HG02798 (cell line): ENCODE results near the gene CHST8.
"Not testable (repeated sequence)": the region's sequence is repeated elsewhere in the genome, so short reads cannot be mapped to it uniquely, and the experiment has no call there.

Experiments
- ATAC-seq: cut with Tn5 transposase; IDR thresholded peaks from one replicate; pipeline ENCODE4 v1.9.1; 2021; ENCODE audit warnings: mild to moderate bottlenecking; ENCODE audit not compliant: unreplicated experiment, poor library complexity

The CHST8 gene

GRCh38 chr19:33802801-33803200 lies 181.0 kb downstream of the CHST8 start:
- no peak for ATAC-seq

GRCh38 chr19:33803383-33803782 lies 181.6 kb downstream of the CHST8 start:
- no peak for ATAC-seq

- ATAC-seq, result no peak
Measured at GRCh38 chr19:33804021-33804799, 182.5 kb downstream of the CHST8 start.

- no peak for ATAC-seq
Measured at GRCh38 chr19:33805313-33805712, 183.6 kb downstream of the CHST8 start.

GRCh38 chr19:33805840-33806433 lies 184.2 kb downstream of the CHST8 start:
- ATAC-seq, result no peak

GRCh38 chr19:33806434-33806881 lies 184.7 kb downstream of the CHST8 start:
- ATAC-seq, result no peak

GRCh38 chr19:33808399-33808798 lies 186.6 kb downstream of the CHST8 start:
- ATAC-seq, result no peak

GRCh38 chr19:33809960-33810359 lies 188.2 kb downstream of the CHST8 start:
- ATAC-seq, result no peak

- no peak for ATAC-seq
Measured at GRCh38 chr19:33810821-33811220, 189.1 kb downstream of the CHST8 start.

GRCh38 chr19:33811246-33811645 lies 189.5 kb downstream of the CHST8 start:
- ATAC-seq, result no peak

- ATAC-seq, result no peak
Measured at GRCh38 chr19:33811736-33812387, 190.1 kb downstream of the CHST8 start.

GRCh38 chr19:33812388-33813330 lies 190.9 kb downstream of the CHST8 start:
- no peak for ATAC-seq

GRCh38 chr19:33813391-33814101 lies 191.8 kb downstream of the CHST8 start:
- ATAC-seq, result no peak

- no peak for ATAC-seq
Measured at GRCh38 chr19:33814181-33815165, 192.7 kb downstream of the CHST8 start.

- ATAC-seq, result no peak
Measured at GRCh38 chr19:33815380-33816340, 193.9 kb downstream of the CHST8 start.

- no peak for ATAC-seq
Measured at GRCh38 chr19:33818411-33818810, 196.7 kb downstream of the CHST8 start.

GRCh38 chr19:33819078-33819477 lies 197.3 kb downstream of the CHST8 start:
- not testable (repeated sequence) for ATAC-seq
